NCI-H748 (cell line): ENCODE measurements around the gene TBC1D30.

ENCODE experiments used
- DNase-seq: peaks from one replicate; lab custom pipeline; 2025; ENCODE audit not compliant: unreplicated experiment; lab: John Stamatoyannopoulos, UW

TBC1D30 gene

DNA sequence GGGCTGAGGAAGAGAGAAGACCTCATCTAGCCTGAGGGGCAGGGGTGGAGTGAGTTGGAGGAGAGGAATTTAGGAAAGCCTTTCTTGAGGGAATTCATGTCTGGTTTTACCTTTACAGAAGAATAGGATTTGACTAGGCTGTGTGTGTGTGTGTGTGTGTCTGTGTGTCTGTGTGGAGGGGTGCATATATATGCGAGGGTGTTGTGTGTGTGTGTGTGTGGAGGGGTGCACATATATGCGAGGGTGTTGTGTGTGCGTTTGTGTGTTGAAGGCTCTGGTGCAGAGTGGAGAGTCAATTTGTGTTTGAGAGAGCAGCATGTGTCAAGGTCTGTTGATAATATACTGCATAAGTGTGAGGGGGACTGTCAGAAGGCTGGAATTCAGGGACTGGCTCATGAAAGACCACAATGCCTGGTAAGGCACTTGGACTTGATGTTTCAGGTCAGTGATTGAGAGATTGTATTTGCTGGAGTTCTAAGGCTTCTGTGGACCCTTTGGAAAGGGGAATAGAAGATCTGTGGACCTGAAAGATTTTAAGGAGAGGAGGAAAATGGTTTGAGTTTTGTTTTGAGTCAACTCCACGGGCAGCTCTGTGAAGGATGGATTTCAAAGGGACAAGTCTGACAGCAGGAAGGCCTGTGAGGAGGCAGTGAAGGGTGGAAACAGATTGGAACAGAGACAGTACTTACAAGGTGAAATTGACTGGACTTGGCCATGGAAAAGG, 34.6 kb downstream of the TBC1D30 start:
- no peak for DNase-seq

DNA sequence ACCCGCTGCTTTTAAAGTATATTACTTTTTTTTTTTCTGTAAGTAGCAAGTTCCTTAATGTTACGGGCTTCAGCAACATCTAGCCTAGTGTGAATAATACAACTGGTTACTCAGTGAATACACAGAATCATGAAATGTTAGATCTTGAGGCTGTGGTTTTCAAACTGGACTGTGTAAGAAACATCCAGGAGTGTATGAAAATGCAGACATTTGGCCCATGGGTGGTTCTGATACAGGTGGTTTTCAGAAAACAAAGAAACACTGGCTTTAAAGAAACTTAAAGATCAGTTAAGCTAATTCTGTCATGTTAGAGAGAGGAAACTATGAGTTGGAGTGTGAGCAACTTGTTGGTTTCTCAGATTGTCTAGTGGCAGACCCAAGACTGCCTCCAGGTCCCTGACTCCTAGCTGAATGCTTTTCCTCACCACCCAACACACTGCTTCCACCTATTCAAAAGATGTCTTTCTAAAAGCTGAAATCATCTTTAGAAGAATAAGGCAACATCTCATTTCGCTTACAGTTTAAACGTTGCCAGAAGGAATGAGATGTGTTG, 36.1 kb downstream of the TBC1D30 start:
- no peak for DNase-seq

- DNase-seq: no peak
Measured at GRCh38 chr12:64864319-64864718, 39.9 kb downstream of the TBC1D30 start.

- no peak for DNase-seq
Measured at GRCh38 chr12:64875186-64875585, 50.7 kb downstream of the TBC1D30 start.

- no peak for DNase-seq
Measured at GRCh38 chr12:64876388-64877071, 52.1 kb downstream of the TBC1D30 start.

GRCh38 chr12:64877363-64878004, 53.0 kb downstream of the TBC1D30 start:
- no peak for DNase-seq

GRCh38 chr12:64882687-64883086, 58.2 kb downstream of the TBC1D30 start:
- DNase-seq: no peak

GRCh38 chr12:64883264-64884163, 59.1 kb downstream of the TBC1D30 start:
- DNase-seq: peak; percentile 41

- DNase-seq: no peak
Measured at GRCh38 chr12:64884164-64884542, 59.7 kb downstream of the TBC1D30 start.

GRCh38 chr12:64884728-64885127, 60.3 kb downstream of the TBC1D30 start:
- no peak for DNase-seq

GRCh38 chr12:64889434-64890216, 65.2 kb downstream of the TBC1D30 start:
- no peak for DNase-seq

DNA sequence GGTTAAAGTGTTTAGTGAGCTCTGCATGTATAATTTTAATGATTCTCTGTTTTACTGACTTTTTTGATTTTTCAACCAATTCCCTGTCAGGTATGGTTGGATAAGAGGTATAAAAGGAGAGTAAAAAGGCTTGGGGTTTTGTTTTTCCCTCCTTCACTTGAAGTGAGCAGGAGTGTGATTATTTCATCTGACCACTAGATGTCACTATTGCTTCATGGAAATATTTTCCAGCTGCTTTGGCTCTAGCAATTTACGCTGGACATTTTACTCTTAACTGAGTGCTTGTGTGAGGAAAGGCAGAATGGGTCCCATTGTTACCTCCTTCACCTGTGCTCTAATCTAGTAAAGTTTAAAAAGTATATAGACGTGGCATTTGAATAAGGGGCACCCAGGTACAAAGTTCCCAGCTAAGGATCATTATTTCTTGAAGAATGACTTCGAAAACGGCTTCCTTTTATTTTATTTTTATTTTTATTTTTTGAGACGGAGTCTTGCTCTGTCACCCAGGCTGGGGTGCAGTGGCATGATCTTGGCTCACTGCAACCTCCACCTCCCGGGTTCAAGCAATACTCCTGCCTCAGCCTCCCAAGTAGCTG, 66.5 kb downstream of the TBC1D30 start:
- peak; percentile 70 for DNase-seq

GRCh38 chr12:64891629-64892028, 67.2 kb downstream of the TBC1D30 start:
- DNase-seq: no peak

GRCh38 chr12:64892561-64892960, 68.1 kb downstream of the TBC1D30 start:
- no peak for DNase-seq

GRCh38 chr12:64893961-64894360, 69.5 kb downstream of the TBC1D30 start:
- peak; percentile 24 for DNase-seq

- DNase-seq: no peak
Measured at GRCh38 chr12:64894827-64895475, 70.5 kb downstream of the TBC1D30 start.

DNA sequence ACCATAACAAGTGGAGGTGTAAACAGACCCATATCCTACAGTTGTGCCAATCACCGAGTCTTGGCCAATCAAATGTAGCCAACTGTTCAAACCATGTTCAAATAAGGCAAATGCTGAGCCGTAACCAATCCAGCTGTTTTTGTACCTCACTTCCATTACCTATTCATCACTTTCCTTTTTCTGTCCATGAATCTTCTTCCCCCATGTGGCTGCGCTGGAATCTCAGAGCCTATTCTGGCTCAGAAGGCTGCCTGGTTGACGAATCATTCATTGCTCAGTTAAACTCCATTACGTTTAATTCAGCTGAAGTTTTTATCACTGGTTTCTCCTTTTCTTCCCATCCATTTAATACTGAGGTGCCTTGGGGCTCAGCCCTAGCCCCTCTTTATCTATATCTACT, 71.1 kb downstream of the TBC1D30 start:
- DNase-seq: no peak

GRCh38 chr12:64900540-64900939, 76.1 kb downstream of the TBC1D30 start:
- no peak for DNase-seq

DNA sequence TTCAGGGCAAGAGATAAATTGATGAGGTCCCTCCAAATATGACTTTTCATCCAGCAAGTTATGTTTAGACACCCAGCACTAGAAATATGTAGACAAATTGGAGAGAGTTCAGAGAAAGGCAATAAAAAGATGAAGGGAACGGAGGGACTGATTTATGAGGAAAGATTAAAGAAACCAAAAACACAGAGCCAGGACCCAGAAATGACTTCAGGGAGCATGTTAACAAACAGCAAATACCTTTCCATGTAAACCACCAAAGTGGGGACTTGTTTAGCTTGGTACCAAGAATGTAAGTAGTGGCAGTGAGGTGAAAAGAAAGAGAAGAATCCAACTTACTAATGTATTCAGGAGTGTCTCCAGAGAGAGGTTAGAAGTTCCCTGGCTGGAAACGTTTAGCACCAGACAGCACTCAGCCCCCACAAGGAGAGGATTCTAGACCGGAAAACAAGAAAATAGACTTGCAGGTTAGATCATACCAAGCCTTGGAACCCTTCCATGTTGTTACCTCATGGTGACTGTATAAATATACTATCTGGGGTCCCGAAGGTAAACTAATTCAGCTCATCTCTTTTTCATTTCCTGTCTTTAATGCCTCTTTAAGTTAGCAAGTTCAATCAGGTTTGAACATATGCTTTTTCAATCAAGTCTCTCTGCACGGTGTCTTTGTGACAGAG, 79.2 kb downstream of the TBC1D30 start:
- DNase-seq: no peak
